Measurements from ENCODE around the gene ZNF627. TPM values are rescaled to one million over a fixed set of nuclear protein-coding genes. Genes with fewer than 3 reads are reported as not detected.

Gene ZNF627
- polyA plus RNA-seq, 1 donor from 2014 or later: 91.6 TPM

- H3K9ac ChIP-seq (ENCODE audit: low read length): no peak overlapping the region
- TF ChIP-seq TAF1 (IDR thresholded peaks at IDR 0.05; ENCODE audit: low read depth) (no peak), EP300 (conservative IDR thresholded peaks at IDR 0.05; ENCODE audit: poor library complexity, severe bottlenecking) (no peak), SMC3 (conservative IDR thresholded peaks at IDR 0.05; ENCODE audit: poor library complexity) (no peak), RAD21 (conservative IDR thresholded peaks at IDR 0.05) (no peak), MXI1 (conservative IDR thresholded peaks at IDR 0.05; ENCODE audit: poor library complexity, severe bottlenecking) (no peak), POLR2AphosphoS5 (IDR thresholded peaks at IDR 0.05) (no peak), EZH2 (IDR thresholded peaks at IDR 0.05; ENCODE audit: borderline replicate concordance, insufficient read depth, low read length, poor library complexity, severe bottlenecking) (no peak), CTCF (IDR thresholded peaks at IDR 0.05; ENCODE audit: poor library complexity, severe bottlenecking) (no peak)
- TF ChIP-seq, protein P1, sequence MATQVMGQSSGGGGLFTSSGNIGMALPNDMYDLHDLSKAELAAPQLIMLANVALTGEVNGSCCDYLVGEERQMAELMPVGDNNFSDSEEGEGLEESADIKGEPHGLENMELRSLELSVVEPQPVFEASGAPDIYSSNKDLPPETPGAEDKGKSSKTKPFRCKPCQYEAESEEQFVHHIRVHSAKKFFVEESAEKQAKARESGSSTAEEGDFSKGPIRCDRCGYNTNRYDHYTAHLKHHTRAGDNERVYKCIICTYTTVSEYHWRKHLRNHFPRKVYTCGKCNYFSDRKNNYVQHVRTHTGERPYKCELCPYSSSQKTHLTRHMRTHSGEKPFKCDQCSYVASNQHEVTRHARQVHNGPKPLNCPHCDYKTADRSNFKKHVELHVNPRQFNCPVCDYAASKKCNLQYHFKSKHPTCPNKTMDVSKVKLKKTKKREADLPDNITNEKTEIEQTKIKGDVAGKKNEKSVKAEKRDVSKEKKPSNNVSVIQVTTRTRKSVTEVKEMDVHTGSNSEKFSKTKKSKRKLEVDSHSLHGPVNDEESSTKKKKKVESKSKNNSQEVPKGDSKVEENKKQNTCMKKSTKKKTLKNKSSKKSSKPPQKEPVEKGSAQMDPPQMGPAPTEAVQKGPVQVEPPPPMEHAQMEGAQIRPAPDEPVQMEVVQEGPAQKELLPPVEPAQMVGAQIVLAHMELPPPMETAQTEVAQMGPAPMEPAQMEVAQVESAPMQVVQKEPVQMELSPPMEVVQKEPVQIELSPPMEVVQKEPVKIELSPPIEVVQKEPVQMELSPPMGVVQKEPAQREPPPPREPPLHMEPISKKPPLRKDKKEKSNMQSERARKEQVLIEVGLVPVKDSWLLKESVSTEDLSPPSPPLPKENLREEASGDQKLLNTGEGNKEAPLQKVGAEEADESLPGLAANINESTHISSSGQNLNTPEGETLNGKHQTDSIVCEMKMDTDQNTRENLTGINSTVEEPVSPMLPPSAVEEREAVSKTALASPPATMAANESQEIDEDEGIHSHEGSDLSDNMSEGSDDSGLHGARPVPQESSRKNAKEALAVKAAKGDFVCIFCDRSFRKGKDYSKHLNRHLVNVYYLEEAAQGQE (IDR thresholded peaks at IDR 0.05; ENCODE audit: borderline replicate concordance): no peak
- H3K4me3 ChIP-seq (ENCODE audit: low read length): no peak overlapping the region
- H3K36me3 ChIP-seq (ENCODE audit: insufficient read depth, low read length): no peaks in the 10 kb centered on the region
- H2AFZ ChIP-seq (ENCODE audit: low read depth, low read length): no peak overlapping the region
- H4K20me1 ChIP-seq (ENCODE audit: insufficient read depth): no peaks in the 10 kb centered on the region
- H3K27me3 ChIP-seq (ENCODE audit: insufficient read depth, low read depth, low read length): no peaks in the 10 kb centered on the region
- peaks cover 19% of the 10 kb centered on the region for H3K79me2 ChIP-seq (replicated peaks; ENCODE audit: insufficient read depth, low read length)
- no peak overlapping the region for H3K27ac ChIP-seq (ENCODE audit: low read length)
- no peak overlapping the region for H3K4me2 ChIP-seq (ENCODE audit: low read length)
- H3K9me3 ChIP-seq (ENCODE audit: low read length): no peaks in the 10 kb centered on the region
- no peaks in the 10 kb centered on the region for H3F3A ChIP-seq (ENCODE audit: insufficient read depth, low read length, poor library complexity, severe bottlenecking)
- no peaks in the 10 kb centered on the region for H3K9me2 ChIP-seq (ENCODE audit: insufficient read depth, low read length)
These were observed 43.1 kb upstream of the ZNF627 start for GRCh38 chr19:11554160-11554559.

DNA sequence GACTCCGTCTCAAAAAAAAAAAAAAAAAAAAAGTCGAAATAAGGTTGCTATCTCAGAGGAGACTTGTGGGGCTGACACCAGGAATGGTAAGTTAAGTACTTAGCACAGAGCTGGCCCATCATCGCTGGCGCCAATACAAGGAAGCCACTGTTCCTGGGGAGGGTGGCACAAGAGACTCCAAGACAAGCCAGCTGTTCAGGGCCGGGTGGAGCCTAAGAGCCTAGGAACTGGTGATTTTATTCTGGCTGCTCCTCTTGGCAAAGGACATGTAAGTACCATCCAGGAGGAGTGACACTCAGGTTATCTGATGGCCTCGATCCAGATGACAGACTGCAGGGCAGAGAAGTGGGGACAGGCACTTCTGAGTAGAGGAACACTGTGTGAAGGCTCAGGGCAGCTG, 42.0 kb upstream of the ZNF627 start:
- H3K9ac ChIP-seq (ENCODE audit: low read length): no peak overlapping the region
- H4K20me1 ChIP-seq (ENCODE audit: insufficient read depth): no peaks in the 10 kb centered on the region
- H3K9me2 ChIP-seq (ENCODE audit: insufficient read depth, low read length): no peaks in the 10 kb centered on the region
- no peak overlapping the region for H3K4me2 ChIP-seq (ENCODE audit: low read length)
- H3K27me3 ChIP-seq (ENCODE audit: insufficient read depth, low read depth, low read length): no peaks in the 10 kb centered on the region
- peaks cover 19% of the 10 kb centered on the region for H3K79me2 ChIP-seq (replicated peaks; ENCODE audit: insufficient read depth, low read length)
- H3F3A ChIP-seq (ENCODE audit: insufficient read depth, low read length, poor library complexity, severe bottlenecking): no peaks in the 10 kb centered on the region
- H3K27ac ChIP-seq (ENCODE audit: low read length): no peak overlapping the region
- TF ChIP-seq MXI1 (conservative IDR thresholded peaks at IDR 0.05; ENCODE audit: poor library complexity, severe bottlenecking) (no peak), CTCF (IDR thresholded peaks at IDR 0.05; ENCODE audit: poor library complexity, severe bottlenecking) (no peak), TAF1 (IDR thresholded peaks at IDR 0.05; ENCODE audit: low read depth) (no peak), EP300 (conservative IDR thresholded peaks at IDR 0.05; ENCODE audit: poor library complexity, severe bottlenecking) (no peak), SMC3 (conservative IDR thresholded peaks at IDR 0.05; ENCODE audit: poor library complexity) (no peak), POLR2AphosphoS5 (IDR thresholded peaks at IDR 0.05) (no peak), EZH2 (IDR thresholded peaks at IDR 0.05; ENCODE audit: borderline replicate concordance, insufficient read depth, low read length, poor library complexity, severe bottlenecking) (no peak), RAD21 (conservative IDR thresholded peaks at IDR 0.05) (no peak)
- TF ChIP-seq, protein P1 (IDR thresholded peaks at IDR 0.05; ENCODE audit: borderline replicate concordance): no peak
- H3K9me3 ChIP-seq (ENCODE audit: low read length): no peaks in the 10 kb centered on the region
- H3K36me3 ChIP-seq (ENCODE audit: insufficient read depth, low read length): no peaks in the 10 kb centered on the region
- no peak overlapping the region for H3K4me3 ChIP-seq (ENCODE audit: low read length)
- no peak overlapping the region for H2AFZ ChIP-seq (ENCODE audit: low read depth, low read length)
